SK-N-SH (cell line): ENCODE results near the gene UNC13D.
A peak's percentile ranks its signal among the peaks of the same experiment; 100 is the strongest.

Source experiments
- EZH2phosphoT487 ChIP-seq: fragments of 200-600 bp; sonication (generic); IDR thresholded peaks from 2 replicates; pipeline ENCODE4 v1.6.1; 2017; ENCODE audit warnings: low read depth, mixed run types, mild to moderate bottlenecking, antibody characterized with exemption, moderate library complexity, borderline replicate concordance
- FOXM1 ChIP-seq: IDR thresholded peaks from 2 replicates; pipeline ENCODE4 v1.4.0; 2012; ENCODE audit warnings: low read depth, mild to moderate bottlenecking
- POLR2AphosphoS5 ChIP-seq: IDR thresholded peaks from 2 replicates; pipeline ENCODE4 v1.6.1; 2012; ENCODE audit warnings: low read depth, low read length
- RAD21 ChIP-seq: IDR thresholded peaks from 2 replicates; pipeline ENCODE4 v1.6.1; 2012; ENCODE audit warnings: mild to moderate bottlenecking, low read length
- REST ChIP-seq: IDR thresholded peaks from 2 replicates; pipeline ENCODE4 v1.6.1; 2012; ENCODE audit warnings: mild to moderate bottlenecking, low read depth, low read length, moderate library complexity
- RFX5 ChIP-seq: IDR thresholded peaks from 2 replicates; pipeline ENCODE4 v1.6.1; 2012; ENCODE audit warnings: mild to moderate bottlenecking, improper control_type of control experiment, low read length
- RXRA ChIP-seq: IDR thresholded peaks from 2 replicates; pipeline ENCODE4 v1.4.0; 2012; ENCODE audit warnings: low read depth, mild to moderate bottlenecking, borderline replicate concordance
- TF ChIP-seq, protein P1 (sequence below): fragments of 200-600 bp; sonication (generic); IDR thresholded peaks from 2 replicates; pipeline ENCODE4 v1.6.1; 2017; ENCODE audit warnings: antibody characterized with exemption, mild to moderate bottlenecking, moderate library complexity

DNA sequence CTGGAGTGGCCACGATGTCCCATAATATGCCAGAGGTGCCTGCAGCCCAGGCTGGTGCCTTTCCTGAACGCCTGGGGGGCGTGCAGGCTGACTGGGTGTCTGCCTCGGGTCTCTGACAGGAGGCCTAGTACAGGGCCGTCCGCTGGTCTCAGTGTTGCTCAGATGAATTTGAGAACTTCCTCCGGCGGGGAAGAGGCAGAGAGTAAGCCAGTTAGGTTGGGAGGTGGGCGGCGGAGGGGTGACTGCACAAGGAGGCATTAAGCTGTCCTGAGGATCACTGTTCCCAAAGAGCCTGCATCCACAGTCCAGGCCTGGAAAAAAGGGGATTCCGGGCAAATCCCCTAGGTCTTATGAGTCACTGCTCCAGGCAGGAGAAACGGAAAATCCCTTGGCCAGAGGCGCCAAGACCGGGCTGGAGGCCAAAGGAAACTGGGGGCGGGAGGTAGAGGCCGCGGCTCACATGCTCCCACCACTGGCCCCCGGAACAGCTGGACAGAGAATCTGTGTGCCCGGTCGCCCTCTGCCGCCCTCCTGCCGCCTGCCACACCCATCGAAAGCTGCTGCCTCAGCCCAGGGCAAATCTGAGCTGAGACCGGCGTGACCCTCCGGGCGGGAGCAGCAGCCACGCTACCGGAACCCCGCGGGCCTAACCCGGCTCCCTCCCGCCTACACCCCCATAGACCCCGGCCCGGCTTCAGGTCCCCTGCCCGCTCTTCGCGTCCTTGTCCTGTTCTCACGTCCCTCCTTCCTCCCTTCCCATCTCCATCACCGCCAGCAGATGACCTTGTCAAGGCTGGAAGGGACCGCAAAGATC is 32.9 kb upstream of the UNC13D start:
- TF ChIP-seq EZH2phosphoT487 (no peak), RAD21 (no peak), RFX5 (no peak), FOXM1 (no peak), POLR2AphosphoS5 (peak; percentile 80; the same call in 1 of the 2 replicates), REST (peak; percentile 79), RXRA (peak; percentile 70; the same call in 1 of the 2 replicates)
- TF ChIP-seq, protein P1, sequence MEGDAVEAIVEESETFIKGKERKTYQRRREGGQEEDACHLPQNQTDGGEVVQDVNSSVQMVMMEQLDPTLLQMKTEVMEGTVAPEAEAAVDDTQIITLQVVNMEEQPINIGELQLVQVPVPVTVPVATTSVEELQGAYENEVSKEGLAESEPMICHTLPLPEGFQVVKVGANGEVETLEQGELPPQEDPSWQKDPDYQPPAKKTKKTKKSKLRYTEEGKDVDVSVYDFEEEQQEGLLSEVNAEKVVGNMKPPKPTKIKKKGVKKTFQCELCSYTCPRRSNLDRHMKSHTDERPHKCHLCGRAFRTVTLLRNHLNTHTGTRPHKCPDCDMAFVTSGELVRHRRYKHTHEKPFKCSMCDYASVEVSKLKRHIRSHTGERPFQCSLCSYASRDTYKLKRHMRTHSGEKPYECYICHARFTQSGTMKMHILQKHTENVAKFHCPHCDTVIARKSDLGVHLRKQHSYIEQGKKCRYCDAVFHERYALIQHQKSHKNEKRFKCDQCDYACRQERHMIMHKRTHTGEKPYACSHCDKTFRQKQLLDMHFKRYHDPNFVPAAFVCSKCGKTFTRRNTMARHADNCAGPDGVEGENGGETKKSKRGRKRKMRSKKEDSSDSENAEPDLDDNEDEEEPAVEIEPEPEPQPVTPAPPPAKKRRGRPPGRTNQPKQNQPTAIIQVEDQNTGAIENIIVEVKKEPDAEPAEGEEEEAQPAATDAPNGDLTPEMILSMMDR, result peak; percentile 21; the same call in 1 of the 2 replicates
